GM21526 (cell line): ENCODE measurements around the gene IRF2BP1.
"Not testable (repeated sequence)": the region's sequence is repeated elsewhere in the genome, so short reads cannot be mapped to it uniquely, and the experiment has no call there.

ENCODE experiments used
- ATAC-seq: cut with Tn5 transposase; IDR thresholded peaks from one replicate; pipeline ENCODE4 v1.9.1; 2021; ENCODE audit warnings: moderate library complexity; ENCODE audit not compliant: unreplicated experiment, low FRiP score

IRF2BP1 gene

GRCh38 chr19:45902651-45903625, 17.0 kb upstream of the IRF2BP1 start:
- peak; percentile 89 for ATAC-seq

GRCh38 chr19:45901912-45902650, 16.1 kb upstream of the IRF2BP1 start, which contains the start of gene MYPOP:
TSS of gene MYPOP (minus strand) at chr19:45902613. CDS start at chr19:45901773, 840 bp downstream.
- ATAC-seq, result no peak

GRCh38 chr19:45901432-45901911, 15.5 kb upstream of the IRF2BP1 start:
- ATAC-seq, result no peak

GRCh38 chr19:45900738-45901431, 14.9 kb upstream of the IRF2BP1 start:
- no peak for ATAC-seq

DNA sequence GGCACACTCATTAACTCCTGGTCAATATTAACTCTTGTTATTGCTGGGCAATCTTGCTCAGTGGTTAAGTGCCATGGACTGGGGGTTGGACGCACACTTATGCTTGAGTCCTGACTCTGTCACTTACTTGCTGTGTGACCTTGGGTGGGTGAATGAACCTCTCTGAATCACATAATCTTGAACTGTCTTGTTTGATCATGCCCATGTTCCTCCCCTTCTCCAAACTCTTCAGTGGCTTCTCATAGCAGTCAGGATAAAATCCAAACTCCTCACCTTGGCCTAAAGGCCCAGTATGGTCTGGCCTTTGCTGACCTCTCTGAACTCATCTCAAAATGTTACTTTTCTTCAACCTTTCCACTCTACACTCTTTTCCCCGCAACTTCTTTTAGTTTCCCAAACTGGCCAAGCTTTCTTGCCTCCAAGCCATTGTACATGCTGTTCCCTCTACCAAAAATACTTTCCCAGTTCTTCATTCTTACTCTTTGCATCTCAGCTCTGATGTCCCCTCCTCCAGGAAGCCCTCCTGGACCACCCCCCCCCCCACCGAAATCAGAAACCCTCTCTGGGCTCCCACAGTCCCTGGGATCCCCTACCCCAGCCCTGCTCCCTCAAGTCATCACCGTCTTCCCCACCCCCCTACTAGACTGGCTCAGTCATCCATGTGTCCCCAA, 14.1 kb upstream of the IRF2BP1 start:
- ATAC-seq, result no peak

DNA sequence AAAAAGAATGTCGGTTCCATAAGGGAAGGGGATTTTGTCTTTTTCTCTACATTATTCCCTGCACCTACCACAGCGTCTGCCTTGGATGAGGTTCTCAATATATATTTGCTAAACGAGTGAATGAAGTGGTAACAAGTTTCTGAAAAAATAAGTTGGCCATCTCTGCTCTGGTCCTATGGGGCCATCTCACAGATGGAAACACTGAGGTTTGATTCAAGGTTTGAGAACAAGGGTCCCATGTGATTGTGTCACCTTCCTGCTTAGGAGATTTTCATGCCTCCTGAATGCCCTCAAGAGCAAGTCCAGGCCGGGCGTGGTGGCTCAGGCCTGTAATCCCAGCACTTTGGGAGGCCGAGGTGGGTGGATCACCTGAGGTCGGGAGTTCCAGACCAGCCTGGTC, 13.3 kb upstream of the IRF2BP1 start:
- ATAC-seq, result no peak

- ATAC-seq, result no peak
These were observed 11.4 kb upstream of the IRF2BP1 start for GRCh38 chr19:45897261-45897812.

- not testable (repeated sequence) for ATAC-seq
These were observed 10.2 kb upstream of the IRF2BP1 start for GRCh38 chr19:45895983-45896599.

- ATAC-seq, result no peak
These were observed 9.6 kb upstream of the IRF2BP1 start for GRCh38 chr19:45895519-45895972.

- no peak for ATAC-seq
These were observed 4.9 kb upstream of the IRF2BP1 start for GRCh38 chr19:45890877-45891276.

DNA sequence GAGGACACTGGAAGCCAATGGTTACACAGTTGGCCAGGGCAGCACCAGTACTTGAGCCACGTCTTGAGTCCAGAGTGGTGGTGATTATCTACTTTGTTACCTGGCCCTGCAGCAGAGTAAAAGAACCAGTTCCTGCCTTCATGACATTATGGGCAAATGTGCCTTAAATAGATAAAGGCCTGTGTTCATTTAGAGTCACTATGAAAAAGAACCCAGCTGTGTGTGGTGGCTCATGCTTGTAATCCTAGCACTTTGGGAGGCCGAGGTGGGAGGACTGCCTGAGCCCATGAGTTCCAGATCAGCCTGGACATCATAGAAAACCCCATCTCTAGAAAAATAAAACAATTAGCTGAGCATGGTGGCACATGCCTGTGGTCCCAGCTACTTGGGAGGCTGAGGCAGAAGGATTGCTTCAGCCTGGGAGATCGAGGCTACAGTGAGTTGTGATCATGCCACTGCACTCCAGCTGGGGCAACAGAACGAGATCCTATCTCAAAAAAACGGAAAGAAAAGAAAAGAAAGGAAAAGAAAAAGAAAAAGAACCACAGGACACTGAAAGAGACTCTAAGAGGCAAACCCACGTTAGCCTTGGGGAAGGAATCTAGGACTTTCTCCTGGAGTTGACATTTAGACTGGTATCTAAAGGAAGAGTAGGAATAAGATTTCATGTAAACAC, 3.4 kb upstream of the IRF2BP1 start:
- no peak for ATAC-seq

DNA sequence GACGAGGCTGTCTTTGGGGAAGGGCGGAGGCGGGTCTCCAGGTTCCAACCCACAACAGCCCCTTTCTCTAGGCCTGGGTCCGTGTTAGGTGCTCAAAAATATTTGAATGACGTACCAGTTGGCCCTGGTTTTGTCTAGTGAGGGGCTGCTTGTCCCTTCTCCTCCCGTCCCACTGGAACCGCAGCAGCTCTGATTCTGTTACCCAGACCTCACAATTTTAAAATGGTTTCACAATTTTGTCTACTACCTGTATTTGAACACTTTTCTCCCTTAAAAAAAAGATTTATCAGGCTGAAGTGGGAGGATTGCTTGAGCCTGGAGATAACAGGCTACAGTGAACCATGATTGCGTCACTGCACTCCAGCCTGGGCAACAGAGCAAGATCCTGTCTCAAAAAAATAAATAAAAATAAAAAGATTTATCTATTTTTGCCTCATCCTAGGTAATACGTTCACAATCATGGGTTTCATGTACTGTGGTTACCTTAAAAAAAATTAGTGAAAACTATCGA, 1.3 kb upstream of the IRF2BP1 start:
- ATAC-seq, result no peak

GRCh38 chr19:45886427-45887199, 672 bp upstream of the IRF2BP1 start:
- ATAC-seq, result peak; percentile 46

DNA sequence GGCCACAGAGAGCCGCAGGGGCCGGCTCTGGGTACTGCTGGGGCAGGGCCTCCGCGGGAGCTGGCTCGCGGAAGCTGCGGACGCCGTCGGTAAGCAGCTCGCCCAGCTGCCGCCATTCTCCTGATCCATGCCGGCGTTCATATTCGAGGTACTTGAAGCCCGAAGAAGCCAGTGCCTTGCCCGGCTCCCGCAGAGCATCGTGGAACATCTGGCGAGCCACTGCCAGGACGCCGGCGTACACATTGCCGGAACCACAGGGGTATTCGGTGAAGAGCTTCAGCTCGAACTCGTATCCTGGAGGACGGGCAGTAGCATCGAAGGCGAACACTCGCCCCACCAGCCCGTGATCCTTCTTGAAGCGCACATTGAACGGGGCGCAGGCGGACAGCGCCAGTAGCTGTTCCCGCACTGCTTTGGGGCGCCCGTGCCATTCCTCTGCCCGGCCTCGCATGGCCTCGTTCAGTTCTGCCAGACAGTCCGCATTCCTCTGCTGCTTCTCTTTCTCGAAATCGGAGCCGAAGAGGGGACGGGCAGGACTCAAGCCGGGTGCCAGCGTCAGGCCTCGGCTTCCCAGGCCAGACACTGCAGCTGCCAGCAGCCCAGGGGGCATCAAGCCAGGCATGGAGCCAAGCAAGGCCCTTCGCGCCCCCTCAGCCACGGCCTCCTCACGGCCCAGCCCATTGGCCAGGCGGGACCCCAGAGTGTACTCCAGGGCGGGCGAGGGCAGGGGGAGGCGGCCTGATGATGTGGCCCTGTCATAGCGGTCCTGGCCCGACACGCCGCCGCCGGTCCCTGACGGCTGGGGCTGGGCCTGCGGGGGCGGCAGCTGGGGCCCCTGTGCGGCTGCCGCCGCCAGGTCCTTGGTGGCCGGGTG, 1.0 kb downstream of the IRF2BP1 start:
- ATAC-seq, result no peak

DNA sequence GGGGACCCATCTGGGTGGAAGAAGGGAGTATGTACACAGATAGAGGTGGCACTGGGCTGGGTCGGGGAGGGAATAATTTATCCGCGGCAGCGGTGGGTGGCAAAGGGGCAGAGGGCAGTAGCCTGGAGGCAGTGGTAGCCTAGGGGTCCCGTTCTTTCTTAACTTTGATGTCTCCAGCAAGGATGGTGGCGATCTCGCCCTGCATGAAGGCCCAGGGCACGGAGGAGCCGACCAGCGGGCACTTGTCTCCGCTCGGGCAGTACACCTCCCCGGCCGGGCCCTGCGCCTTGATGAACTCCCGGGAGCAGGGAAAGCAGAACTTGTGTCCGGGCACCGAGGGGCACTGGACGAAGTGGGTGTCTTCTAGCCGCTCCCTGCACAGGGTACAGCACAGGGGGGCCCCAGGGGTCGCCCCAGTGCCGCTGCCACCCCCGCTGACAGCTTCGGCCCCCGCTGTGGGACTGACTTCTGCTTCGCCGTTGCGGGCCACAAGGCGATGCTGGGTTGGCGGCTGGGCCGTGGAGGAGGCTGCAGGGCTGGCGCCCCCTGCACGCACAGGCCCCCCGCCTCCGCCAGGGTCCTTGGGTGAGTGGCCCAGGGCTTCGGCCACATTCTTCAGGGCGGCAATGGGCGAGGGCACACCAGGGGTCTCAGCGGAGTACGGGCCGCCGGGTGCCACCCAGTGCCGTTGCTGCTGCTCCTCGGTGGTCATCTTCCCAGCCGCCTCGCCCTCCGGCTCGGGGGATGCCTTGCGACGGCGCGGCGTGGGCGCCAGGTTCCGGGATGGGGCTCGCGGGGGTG, 1.9 kb downstream of the IRF2BP1 start:
- no peak for ATAC-seq

DNA sequence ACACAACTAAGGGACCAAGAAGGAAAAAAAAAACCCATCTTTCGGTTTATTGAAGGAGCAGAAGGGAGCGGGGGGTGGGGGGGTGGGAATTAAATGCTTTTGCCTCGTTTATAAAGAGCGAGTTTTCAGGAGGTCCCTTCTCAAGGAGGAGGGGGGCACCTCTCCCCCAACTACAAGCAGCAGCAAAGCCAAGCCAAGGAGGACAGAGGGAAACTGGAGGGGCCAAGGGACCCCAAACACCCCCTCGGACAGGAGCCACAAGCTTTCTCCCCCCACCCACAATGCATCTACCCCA, 2.4 kb downstream of the IRF2BP1 start:
- ATAC-seq, result no peak
